ENCODE measurements around the gene NRL.

DNA sequence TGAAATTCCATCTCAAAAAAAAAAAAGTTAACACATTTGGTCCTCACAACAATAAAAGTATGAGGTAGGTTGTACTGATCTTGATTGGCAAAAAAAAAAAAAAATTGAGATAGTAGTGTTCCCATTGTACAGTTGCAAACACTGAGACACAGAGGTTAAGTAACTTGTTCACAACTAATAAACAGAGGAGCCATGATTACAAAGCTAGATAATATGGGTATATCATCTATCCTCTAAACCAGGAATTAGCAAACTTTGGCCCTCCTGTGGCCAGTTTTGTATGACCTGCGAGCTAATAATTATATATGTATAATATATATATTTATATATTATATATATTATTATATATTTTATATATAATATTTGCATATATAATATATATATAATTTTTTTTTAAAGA lies 19.0 kb upstream of the NRL start:
- TF ChIP-seq POLR2A (IDR thresholded peaks at IDR 0.05; ENCODE audit: low read depth, low read length) (no peak), TAF1 (IDR thresholded peaks at IDR 0.05; ENCODE audit: low read depth, low read length) (no peak)
